GM12801 (cell line): ENCODE measurements around the gene BLOC1S5.

Experiments
- TF ChIP-seq, protein P1 (sequence below): IDR thresholded peaks from one replicate; pipeline ENCODE4 v1.5.1; 2011; ENCODE audit warnings: control low read depth; ENCODE audit not compliant: insufficient read length; ENCODE audit errors: extremely low read depth

The BLOC1S5 gene

GRCh38 chr6:8077991-8078390, 13.8 kb upstream of the BLOC1S5 start:
- TF ChIP-seq, protein P1, sequence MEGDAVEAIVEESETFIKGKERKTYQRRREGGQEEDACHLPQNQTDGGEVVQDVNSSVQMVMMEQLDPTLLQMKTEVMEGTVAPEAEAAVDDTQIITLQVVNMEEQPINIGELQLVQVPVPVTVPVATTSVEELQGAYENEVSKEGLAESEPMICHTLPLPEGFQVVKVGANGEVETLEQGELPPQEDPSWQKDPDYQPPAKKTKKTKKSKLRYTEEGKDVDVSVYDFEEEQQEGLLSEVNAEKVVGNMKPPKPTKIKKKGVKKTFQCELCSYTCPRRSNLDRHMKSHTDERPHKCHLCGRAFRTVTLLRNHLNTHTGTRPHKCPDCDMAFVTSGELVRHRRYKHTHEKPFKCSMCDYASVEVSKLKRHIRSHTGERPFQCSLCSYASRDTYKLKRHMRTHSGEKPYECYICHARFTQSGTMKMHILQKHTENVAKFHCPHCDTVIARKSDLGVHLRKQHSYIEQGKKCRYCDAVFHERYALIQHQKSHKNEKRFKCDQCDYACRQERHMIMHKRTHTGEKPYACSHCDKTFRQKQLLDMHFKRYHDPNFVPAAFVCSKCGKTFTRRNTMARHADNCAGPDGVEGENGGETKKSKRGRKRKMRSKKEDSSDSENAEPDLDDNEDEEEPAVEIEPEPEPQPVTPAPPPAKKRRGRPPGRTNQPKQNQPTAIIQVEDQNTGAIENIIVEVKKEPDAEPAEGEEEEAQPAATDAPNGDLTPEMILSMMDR = no peak

GRCh38 chr6:8075704-8076103, 11.5 kb upstream of the BLOC1S5 start:
- TF ChIP-seq, protein P1 = no peak

DNA sequence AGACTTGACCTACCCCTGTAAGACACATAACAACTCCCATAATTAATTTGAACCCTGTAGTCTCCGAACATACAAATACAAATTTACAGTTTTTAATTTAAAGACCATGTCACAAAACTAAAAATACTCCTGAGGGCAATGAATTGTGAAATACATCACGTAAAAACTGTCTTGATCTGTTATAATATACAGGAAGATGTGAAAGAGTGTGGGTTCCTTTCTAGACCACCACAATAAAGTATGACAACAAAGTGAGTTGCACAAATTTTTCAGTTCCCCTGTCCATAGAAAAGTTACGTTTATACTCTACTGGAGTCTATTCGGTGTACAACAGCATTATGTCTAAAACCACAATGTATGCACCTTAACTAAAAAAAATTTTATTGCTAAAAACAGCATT, 11.0 kb upstream of the BLOC1S5 start:
- TF ChIP-seq, protein P1 = no peak

GRCh38 chr6:8074213-8074612, 10.0 kb upstream of the BLOC1S5 start:
- TF ChIP-seq, protein P1 = no peak

GRCh38 chr6:8073758-8074157, 9.6 kb upstream of the BLOC1S5 start:
- TF ChIP-seq, protein P1 = no peak

GRCh38 chr6:8070718-8071117, 6.5 kb upstream of the BLOC1S5 start:
- TF ChIP-seq, protein P1 = no peak

- TF ChIP-seq, protein P1 = no peak
Observed at GRCh38 chr6:8069631-8070284, 5.6 kb upstream of the BLOC1S5 start.
